Transverse colon (tissue), 4 donors: ENCODE measurements around the gene CEP126. TPM values are rescaled to one million over a fixed set of nuclear protein-coding genes. Genes with fewer than 3 reads are reported as not detected.

Experiments used
- DNase-seq: peaks from one replicate; pipeline ENCODE4 v3.0.0-alpha.2; 2019
- H3K27ac ChIP-seq, 4 donors: fragments of 200-600 bp; sonication (generic); 2 replicates each; pipeline ENCODE4 v1.5.1; 2016 to 2018; ENCODE audit warnings: inconsistent platforms in 4 of 4
- H3K27me3 ChIP-seq: fragments of 200-600 bp; sonication (generic); 2 replicates; pipeline ENCODE4 v1.5.1; 2017; ENCODE audit warnings: inconsistent platforms
- H3K36me3 ChIP-seq, 4 donors: fragments of 200-600 bp; sonication (generic); 2 replicates each; pipeline ENCODE4 v1.5.1; 2017 to 2019; ENCODE audit warnings: inconsistent platforms in 4 of 4
- H3K4me1 ChIP-seq, 4 donors: fragments of 200-600 bp; sonication (generic); 2 replicates each; pipeline ENCODE4 v1.5.1; 2017 to 2020; ENCODE audit warnings: inconsistent platforms in 4 of 4
- H3K4me3 ChIP-seq, 4 donors: fragments of 200-600 bp; sonication (generic); 1 replicate in 1 of 4; 2 replicates in 3 of 4; pipeline versions ENCODE4 v1.5.1 to v1.6.1; 2017 to 2019; ENCODE audit warnings: inconsistent platforms in 4 of 4
- H3K9me3 ChIP-seq, 2 donors: fragments of 200-600 bp; sonication (generic); 2 replicates each; pipeline ENCODE4 v1.5.1; 2017 to 2019; ENCODE audit warnings: inconsistent platforms in 2 of 2
- EP300 ChIP-seq: sonication (generic); formaldehyde crosslinking; IDR thresholded peaks from one replicate; pipeline ENCODE4 v1.6.1; 2017; ENCODE audit warnings: antibody characterized with exemption, low read depth
- POLR2A ChIP-seq: fragments of 450-650 bp; IDR thresholded peaks from one replicate; pipeline ENCODE4 v1.6.1; 2016; ENCODE audit warnings: antibody characterized with exemption, mild to moderate bottlenecking, moderate library complexity
- POLR2AphosphoS5 ChIP-seq, 3 donors: sonication (generic); formaldehyde crosslinking; IDR thresholded peaks; one replicate each; pipeline ENCODE4 v1.6.1; 2016; ENCODE audit warnings: antibody characterized with exemption in 3 of 3
- WGBS, 2 donors: methylation state at CpG; one replicate each; pipeline ENCODE4 v1.1.5; 2018; ENCODE audit warnings: low coverage in 1 of 2; 5-methylcytosine and 5-hydroxymethylcytosine counted together
- in situ Hi-C, 4 donors: fragments of 200-750 bp; cut with MboI; loops; one replicate each; pipeline versions ENCODE4 v1.15.0 to v1.15.1; 2017; ENCODE audit warnings: low sequenced_read_pairs in 3 of 4, low pct_ligation_motif_present in 1 of 4, low pct_unique_long_range_greater_than_20kb in 1 of 4
- intact Hi-C: fragments of 100-400 bp; cut with DNase I; formaldehyde crosslinking; loops from one replicate; pipeline ENCODE4 v1.15.1; 2023; ENCODE audit warnings: low total_unique reads
- total RNA-seq, 4 donors: library from RNA; depleted of rRNA; stranded (reverse); fragments of >200 nt; gene quantifications; one replicate each; pipeline ENCODE4 v1.1.0, GENCODE V29; 2016
- TF ChIP-seq, protein P1 (sequence below), 5 experiments: fragments of 200-600 bp in 3 of 5; fragments of 450-650 bp in 2 of 5; sonication (generic) in 3 of 5; IDR thresholded peaks; 1 replicate in 2 of 5; 2 replicates in 3 of 5; pipeline ENCODE4 v1.5.1; 2016 to 2017; ENCODE audit warnings: antibody characterized with exemption in 5 of 5, inconsistent platforms in 3 of 5, mild to moderate bottlenecking in 2 of 5, moderate library complexity in 1 of 5

Gene CEP126
- total RNA-seq, 4 donors from 2014 or later, result 1.1 to 6.4 (median 3.8) TPM

DNA sequence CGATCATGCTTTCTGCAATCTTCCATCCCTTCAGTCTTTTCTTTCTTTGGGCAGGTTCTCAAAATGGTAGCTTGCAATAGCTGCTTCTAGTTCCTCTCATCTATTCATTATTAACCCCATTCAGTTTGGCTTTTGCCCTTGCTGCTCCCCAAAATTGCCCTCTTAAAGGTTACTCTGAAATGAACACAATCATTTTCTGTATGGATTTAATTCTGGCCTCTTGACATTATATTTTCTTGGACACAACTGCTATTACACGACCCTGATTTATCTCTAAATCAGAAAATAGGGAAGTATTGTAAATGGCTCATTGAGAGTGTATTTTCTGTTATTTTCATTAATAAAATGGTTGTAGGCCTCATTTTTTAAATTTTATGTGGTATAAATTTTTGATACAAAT, 1.6 kb downstream of the CEP126 start, which contains the start of gene ANGPTL5:
Gene ANGPTL5, minus strand, starts transcription at position 101 of the 400 bp plus-strand sequence. CDS start 8,613 bp downstream, outside the sequence.
- Histone ChIP-seq H3K4me1 (peaks cover 3 to 28% (median 12%) of the 10 kb centered on the region in 4 donors), H3K4me3 (peak within 1 kb of the TSS; percentile 53 to 83 (median 65)), H3K36me3 (no peaks in the 10 kb centered on the region), H3K27ac (peak within 1 kb of the TSS; percentile 87 to 91 (median 90)), H3K9me3 (no peaks in the 10 kb centered on the region), H3K27me3 (no peaks in the 10 kb centered on the region)
- 56 to 79% methylated on average over 2 of the region's 2 CpGs for WGBS, 2 donors
- DNase-seq, result no peak
- in situ Hi-C loops, result no loop called here
- intact Hi-C loops, result no loop called here
- TF ChIP-seq EP300 (no peak), POLR2A (no peak), POLR2AphosphoS5 (IDR thresholded peaks at IDR 0.05) (no peak)
- TF ChIP-seq, protein P1, sequence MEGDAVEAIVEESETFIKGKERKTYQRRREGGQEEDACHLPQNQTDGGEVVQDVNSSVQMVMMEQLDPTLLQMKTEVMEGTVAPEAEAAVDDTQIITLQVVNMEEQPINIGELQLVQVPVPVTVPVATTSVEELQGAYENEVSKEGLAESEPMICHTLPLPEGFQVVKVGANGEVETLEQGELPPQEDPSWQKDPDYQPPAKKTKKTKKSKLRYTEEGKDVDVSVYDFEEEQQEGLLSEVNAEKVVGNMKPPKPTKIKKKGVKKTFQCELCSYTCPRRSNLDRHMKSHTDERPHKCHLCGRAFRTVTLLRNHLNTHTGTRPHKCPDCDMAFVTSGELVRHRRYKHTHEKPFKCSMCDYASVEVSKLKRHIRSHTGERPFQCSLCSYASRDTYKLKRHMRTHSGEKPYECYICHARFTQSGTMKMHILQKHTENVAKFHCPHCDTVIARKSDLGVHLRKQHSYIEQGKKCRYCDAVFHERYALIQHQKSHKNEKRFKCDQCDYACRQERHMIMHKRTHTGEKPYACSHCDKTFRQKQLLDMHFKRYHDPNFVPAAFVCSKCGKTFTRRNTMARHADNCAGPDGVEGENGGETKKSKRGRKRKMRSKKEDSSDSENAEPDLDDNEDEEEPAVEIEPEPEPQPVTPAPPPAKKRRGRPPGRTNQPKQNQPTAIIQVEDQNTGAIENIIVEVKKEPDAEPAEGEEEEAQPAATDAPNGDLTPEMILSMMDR (IDR thresholded peaks at IDR 0.05), result no peak

DNA sequence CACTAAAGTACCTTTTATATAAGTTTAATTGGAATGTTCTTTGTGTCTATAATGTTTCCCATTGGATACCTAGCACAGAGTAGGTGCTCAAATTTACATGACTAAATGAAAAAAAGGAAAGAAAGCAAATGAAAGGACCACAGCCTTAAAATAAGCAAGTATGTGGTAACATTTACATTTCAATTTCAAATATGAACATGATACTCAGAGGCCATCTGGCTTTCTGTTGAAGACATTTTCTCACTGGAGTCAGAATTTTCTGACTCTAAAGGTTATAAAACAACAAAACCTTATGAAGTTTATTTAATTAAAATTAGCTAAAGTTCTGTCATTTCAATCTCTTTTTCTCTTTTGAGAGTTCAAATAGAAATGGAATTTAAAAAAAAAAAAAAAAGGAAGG, 2.4 kb downstream of the CEP126 start:
- Histone ChIP-seq H3K4me3 (no peak overlapping the region), H3K27ac (no peak overlapping the region), H3K4me1 (peaks cover 3 to 28% (median 12%) of the 10 kb centered on the region in 4 donors), H3K27me3 (no peaks in the 10 kb centered on the region), H3K36me3 (no peaks in the 10 kb centered on the region), H3K9me3 (no peaks in the 10 kb centered on the region)
- in situ Hi-C loops, result no loop called here
- intact Hi-C loops, result no loop called here
- TF ChIP-seq POLR2A (no peak), EP300 (no peak), POLR2AphosphoS5 (IDR thresholded peaks at IDR 0.05) (no peak)
- TF ChIP-seq, protein P1 (IDR thresholded peaks at IDR 0.05), result no peak
- DNase-seq, result no peak

DNA sequence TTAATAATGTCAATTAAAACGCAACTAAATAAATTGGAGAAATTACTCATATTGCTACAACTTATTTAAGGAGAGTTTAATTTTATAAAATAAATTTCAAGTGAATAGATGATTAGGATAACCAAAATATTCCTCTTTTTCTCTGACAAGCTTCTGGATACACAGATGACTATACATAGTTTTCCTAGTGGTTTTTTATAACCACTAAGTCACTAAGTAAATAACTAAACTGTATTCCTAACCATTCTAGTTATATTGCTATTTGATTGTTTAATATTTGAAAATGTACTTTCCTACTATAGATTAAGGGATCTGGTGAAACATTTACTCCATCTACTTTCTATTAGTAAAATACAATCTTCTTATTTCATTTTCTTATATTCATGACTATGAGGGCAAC, 6.2 kb downstream of the CEP126 start:
- intact Hi-C loops, result no loop called here
- Histone ChIP-seq H3K4me3 (no peak overlapping the region), H3K36me3 (no peaks in the 10 kb centered on the region), H3K27me3 (no peaks in the 10 kb centered on the region), H3K9me3 (no peaks in the 10 kb centered on the region), H3K4me1 (peaks cover 0 to 6% (median 4%) of the 10 kb centered on the region in 4 donors), H3K27ac (no peak overlapping the region)
- no peak for DNase-seq
- WGBS, 2 donors, result 89 to 100% methylated on average over 1 of the region's 1 CpG
- in situ Hi-C loops, result no loop called here
- no peak for TF ChIP-seq POLR2AphosphoS5 (IDR thresholded peaks at IDR 0.05)

DNA sequence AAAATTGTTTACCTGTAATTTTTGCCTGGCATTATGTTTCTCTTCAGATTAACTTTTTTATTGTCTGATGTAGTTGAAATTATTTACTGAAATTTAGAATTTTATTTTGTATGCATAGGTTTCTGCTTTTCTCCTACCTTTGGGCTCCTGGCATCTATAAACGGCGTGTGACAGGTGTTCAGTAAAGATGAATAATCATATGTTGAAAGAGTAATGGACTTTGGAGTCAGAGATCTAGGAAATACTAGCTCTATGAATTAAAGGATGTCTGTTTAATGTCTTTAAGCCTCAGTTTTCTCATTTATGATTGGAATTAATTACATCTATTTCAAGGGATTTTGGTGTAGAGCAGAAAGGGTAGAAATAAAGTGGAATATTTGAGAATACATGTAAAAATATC, 8.7 kb downstream of the CEP126 start:
- no peak for TF ChIP-seq EP300
- TF ChIP-seq, protein P1 (IDR thresholded peaks at IDR 0.05), result no peak
- no peak for TF ChIP-seq POLR2AphosphoS5 (IDR thresholded peaks at IDR 0.05)
- no peak for TF ChIP-seq POLR2A
- H3K27me3 ChIP-seq, result no peaks in the 10 kb centered on the region
- WGBS, 2 donors, result 59 to 77% methylated on average over 2 of the region's 2 CpGs
- in situ Hi-C loops, result no loop called here
- H3K27ac ChIP-seq, result no peak overlapping the region
- H3K36me3 ChIP-seq, result no peaks in the 10 kb centered on the region
- intact Hi-C loops, result no loop called here
- no peak for DNase-seq
- no peaks in the 10 kb centered on the region for H3K4me1 ChIP-seq
- H3K9me3 ChIP-seq, result peaks cover 0 to 2% of the 10 kb centered on the region in 2 donors
- H3K4me3 ChIP-seq, result no peak overlapping the region

DNA sequence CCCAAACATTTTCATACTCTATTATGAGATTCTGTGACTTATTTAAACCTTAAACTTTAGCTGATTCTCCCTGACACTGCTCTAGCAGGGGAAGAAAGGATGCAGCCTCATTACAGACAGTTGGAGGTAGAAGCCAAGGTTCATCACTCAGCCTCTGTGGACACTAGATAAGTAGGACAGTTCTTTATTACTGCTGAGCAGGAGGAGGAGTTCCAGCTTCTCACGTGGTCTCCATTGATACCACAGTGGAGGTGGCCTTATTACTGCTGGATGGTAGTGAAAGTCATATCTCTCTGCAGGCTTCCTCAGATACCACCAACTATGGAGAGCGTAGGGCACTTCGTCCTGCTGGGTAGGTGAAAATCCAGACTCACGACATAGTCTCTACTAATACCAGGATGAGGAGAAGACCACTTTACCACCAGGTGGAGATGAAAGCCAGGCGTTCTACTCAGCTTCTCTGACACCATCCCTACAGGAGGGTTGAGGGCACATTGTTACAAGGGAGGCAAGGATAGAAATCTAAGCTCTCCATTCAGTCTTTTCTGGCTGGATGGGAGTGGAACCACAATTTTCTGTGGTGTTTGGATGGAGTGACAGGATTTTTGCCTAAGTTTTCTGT, 14.6 kb downstream of the CEP126 start:
- no peaks in the 10 kb centered on the region for H3K36me3 ChIP-seq
- no peak for DNase-seq
- no peak overlapping the region for H3K27ac ChIP-seq
- H3K4me3 ChIP-seq, result no peak overlapping the region
- in situ Hi-C loops, result no loop called here
- H3K9me3 ChIP-seq, result peaks cover 0 to 7% of the 10 kb centered on the region in 2 donors
- H3K4me1 ChIP-seq, result no peaks in the 10 kb centered on the region
- WGBS, 2 donors, result 85 to 89% methylated on average over 3 to 5 of the region's 5 CpGs
- H3K27me3 ChIP-seq, result no peaks in the 10 kb centered on the region
- TF ChIP-seq POLR2AphosphoS5 (IDR thresholded peaks at IDR 0.05) (no peak), EP300 (no peak), POLR2A (no peak)
- TF ChIP-seq, protein P1 (IDR thresholded peaks at IDR 0.05), result no peak
- intact Hi-C loops, result no loop called here
